Neural cell (in vitro differentiated cells): ENCODE measurements around the gene COL23A1. TPM values are rescaled to one million over a fixed set of nuclear protein-coding genes. Genes with fewer than 3 reads are reported as not detected.

Experiments
- H2AFZ ChIP-seq: fragments of 200-600, 300-800 bp; sonication (generic), shearing (Covaris generic); 2 replicates; pipeline ENCODE4 v1.6.0; 2014; ENCODE audit warnings: low read depth, mild to moderate bottlenecking, antibody characterized with exemption, low read length, moderate library complexity
- H3F3A ChIP-seq: fragments of 200-600 bp; shearing (Covaris generic); 2 replicates; pipeline ENCODE4 v1.6.1; 2016; ENCODE audit warnings: mild to moderate bottlenecking, moderate library complexity, mixed read lengths, antibody characterized with exemption, low read length; ENCODE audit not compliant: insufficient read depth, poor library complexity, severe bottlenecking
- H3K27ac ChIP-seq: fragments of 200-600, 300-800 bp; sonication (generic), shearing (Covaris generic); 2 replicates; pipeline ENCODE4 v1.5.1; 2014; ENCODE audit warnings: mild to moderate bottlenecking, low read length, moderate library complexity
- H3K27me3 ChIP-seq: fragments of 300-800, 200-600 bp; sonication (generic), shearing (Covaris generic); 2 replicates; pipeline ENCODE4 v1.6.0; 2014; ENCODE audit warnings: mild to moderate bottlenecking, low read depth, low read length, moderate library complexity; ENCODE audit not compliant: insufficient read depth
- H3K36me3 ChIP-seq: fragments of 300-800, 200-600 bp; sonication (generic), shearing (Covaris generic); 2 replicates; pipeline ENCODE4 v1.5.1; 2014; ENCODE audit warnings: mild to moderate bottlenecking, antibody characterized with exemption, low read length, moderate library complexity; ENCODE audit not compliant: insufficient read depth
- H3K4me2 ChIP-seq: fragments of 300-800, 200-600 bp; sonication (generic), shearing (Covaris generic); 2 replicates; pipeline ENCODE4 v1.6.0; 2014; ENCODE audit warnings: mild to moderate bottlenecking, low read length
- H3K4me3 ChIP-seq: fragments of 300-800, 200-600 bp; sonication (generic), shearing (Covaris generic); 2 replicates; pipeline ENCODE4 v1.5.1; 2014; ENCODE audit warnings: mild to moderate bottlenecking, low read length, moderate library complexity
- H3K79me2 ChIP-seq: fragments of 200-600 bp; shearing (Covaris generic); replicated peaks from 2 replicates; pipeline ENCODE4 v1.6.0; 2014; ENCODE audit warnings: mild to moderate bottlenecking, low read length, moderate library complexity; ENCODE audit not compliant: insufficient read depth
- H3K9ac ChIP-seq: fragments of 300-800, 200-600 bp; sonication (generic), shearing (Covaris generic); 2 replicates; pipeline ENCODE4 v1.6.1; 2016; ENCODE audit warnings: mild to moderate bottlenecking, low read length, mixed read lengths
- H3K9me2 ChIP-seq: fragments of 200-600 bp; shearing (Covaris generic); 2 replicates; pipeline ENCODE4 v1.6.1; 2016; ENCODE audit warnings: mild to moderate bottlenecking, low read length, mixed read lengths; ENCODE audit not compliant: insufficient read depth
- H3K9me3 ChIP-seq: fragments of 200-600, 300-800 bp; sonication (generic), shearing (Covaris generic); 2 replicates; pipeline ENCODE4 v1.6.1; 2016; ENCODE audit warnings: mild to moderate bottlenecking, mixed run types, low read length, moderate library complexity, mixed read lengths
- H4K20me1 ChIP-seq: fragments of 200-600 bp; shearing (Covaris generic); 2 replicates; pipeline ENCODE4 v1.6.1; 2016; ENCODE audit warnings: mild to moderate bottlenecking, mixed run types; ENCODE audit not compliant: insufficient read depth
- CTCF ChIP-seq: fragments of 450-650 bp; IDR thresholded peaks from 2 replicates; pipeline ENCODE4 v1.5.1; 2014; ENCODE audit warnings: antibody characterized with exemption, mild to moderate bottlenecking, moderate library complexity; ENCODE audit not compliant: poor library complexity, severe bottlenecking
- EP300 ChIP-seq: fragments of 450-650 bp; conservative IDR thresholded peaks from 2 replicates; pipeline ENCODE4 v1.6.1; 2014; ENCODE audit warnings: antibody characterized with exemption, mild to moderate bottlenecking, moderate library complexity; ENCODE audit not compliant: poor library complexity, severe bottlenecking
- EZH2 ChIP-seq: fragments of 200-600, 300-800 bp; shearing (Covaris generic), sonication (generic); IDR thresholded peaks from 2 replicates; pipeline ENCODE4 v1.6.1; 2014; ENCODE audit warnings: antibody characterized with exemption, low read length, borderline replicate concordance, mild to moderate bottlenecking; ENCODE audit not compliant: insufficient read depth, poor library complexity, severe bottlenecking
- MXI1 ChIP-seq: fragments of 450-650 bp; conservative IDR thresholded peaks from 2 replicates; pipeline ENCODE4 v1.6.1; 2014; ENCODE audit warnings: antibody characterized with exemption, mild to moderate bottlenecking; ENCODE audit not compliant: poor library complexity, severe bottlenecking
- POLR2AphosphoS5 ChIP-seq: IDR thresholded peaks from 2 replicates; pipeline ENCODE4 v1.6.1; 2012
- RAD21 ChIP-seq: fragments of 450-650 bp; conservative IDR thresholded peaks from 2 replicates; pipeline ENCODE4 v1.6.1; 2014; ENCODE audit warnings: antibody characterized with exemption, mild to moderate bottlenecking, moderate library complexity
- REST ChIP-seq: IDR thresholded peaks from 2 replicates; pipeline ENCODE4 v1.6.1; 2012; ENCODE audit warnings: borderline replicate concordance
- SMC3 ChIP-seq: fragments of 450-650 bp; conservative IDR thresholded peaks from 2 replicates; pipeline ENCODE4 v1.6.1; 2014; ENCODE audit warnings: antibody characterized with exemption, mild to moderate bottlenecking, moderate library complexity; ENCODE audit not compliant: poor library complexity
- TAF1 ChIP-seq: IDR thresholded peaks from 2 replicates; pipeline ENCODE4 v1.6.1; 2012; ENCODE audit warnings: low read depth
- polyA plus RNA-seq: library from polyadenylated mRNA; depleted of rRNA; stranded (reverse); fragments of >200 nt; gene quantifications from 2 replicates; pipeline ENCODE4 v1.2.3, GENCODE V29; 2014

Gene COL23A1
- polyA plus RNA-seq, 1 donor from 2014 or later: not detected

- H3K4me2 ChIP-seq: no peak overlapping the region
- H3K27me3 ChIP-seq: no peaks in the 10 kb centered on the region
- H3K9me3 ChIP-seq: no peaks in the 10 kb centered on the region
- H2AFZ ChIP-seq: no peak overlapping the region
- no peaks in the 10 kb centered on the region for H3K36me3 ChIP-seq
- H3K79me2 ChIP-seq: no peaks in the 10 kb centered on the region
- no peaks in the 10 kb centered on the region for H4K20me1 ChIP-seq
- H3K27ac ChIP-seq: no peak overlapping the region
- H3F3A ChIP-seq: no peaks in the 10 kb centered on the region
- no peak for TF ChIP-seq RAD21
- no peak for TF ChIP-seq EZH2
- TF ChIP-seq REST: no peak
- TF ChIP-seq SMC3: no peak
- TF ChIP-seq POLR2AphosphoS5: no peak
- no peak for TF ChIP-seq EP300
- no peak for TF ChIP-seq MXI1
- no peak for TF ChIP-seq TAF1
- TF ChIP-seq CTCF: no peak
- no peak overlapping the region for H3K4me3 ChIP-seq
- no peaks in the 10 kb centered on the region for H3K9me2 ChIP-seq
- no peak overlapping the region for H3K9ac ChIP-seq
Measured at GRCh38 chr5:178557416-178557815, 32.8 kb downstream of the COL23A1 start.

GRCh38 chr5:178555771-178556211 is 34.4 kb downstream of the COL23A1 start:
- no peak overlapping the region for H3K27ac ChIP-seq
- H2AFZ ChIP-seq: no peak overlapping the region
- no peaks in the 10 kb centered on the region for H4K20me1 ChIP-seq
- TF ChIP-seq POLR2AphosphoS5 (no peak), MXI1 (no peak), EZH2 (no peak), TAF1 (no peak), SMC3 (no peak), RAD21 (no peak), CTCF (no peak), EP300 (no peak), REST (no peak)
- H3K9me3 ChIP-seq: no peaks in the 10 kb centered on the region
- H3K27me3 ChIP-seq: peaks cover 5% of the 10 kb centered on the region
- H3K79me2 ChIP-seq: no peaks in the 10 kb centered on the region
- H3K4me2 ChIP-seq: no peak overlapping the region
- no peak overlapping the region for H3K9ac ChIP-seq
- H3K36me3 ChIP-seq: no peaks in the 10 kb centered on the region
- H3K9me2 ChIP-seq: no peaks in the 10 kb centered on the region
- no peak overlapping the region for H3K4me3 ChIP-seq
- H3F3A ChIP-seq: no peaks in the 10 kb centered on the region
